GM23338 (cell line): ENCODE measurements around the gene EXOC7. TPM values are rescaled to one million over a fixed set of nuclear protein-coding genes. Genes with fewer than 3 reads are reported as not detected.

Experiments used
- ATAC-seq: fragments of 200-7000 bp; cut with Tn5 transposase; 3 replicates; pipeline ENCODE4 v1.9.1; 2020
- DNase-seq: peaks from one replicate; pipeline ENCODE4 v3.0.0-alpha.2; 2015; ENCODE audit warnings: low spot score
- H2AFZ ChIP-seq: fragments of 200-600 bp; sonication (generic); 2 replicates; pipeline ENCODE4 v1.8.0; 2016; ENCODE audit warnings: antibody characterized with exemption, mild to moderate bottlenecking, moderate library complexity
- H3F3A ChIP-seq: fragments of 200-600 bp; sonication (generic); replicated peaks from 2 replicates; pipeline ENCODE4 v1.8.0; 2017; ENCODE audit warnings: antibody characterized with exemption, mixed run types, low read depth
- H3K27ac ChIP-seq: fragments of 200-600 bp; sonication (generic); 2 replicates; pipeline ENCODE4 v1.6.1; 2016; ENCODE audit warnings: low read depth
- H3K27me3 ChIP-seq: fragments of 200-600 bp; sonication (generic); 2 replicates; pipeline ENCODE4 v1.8.0; 2016; ENCODE audit warnings: mild to moderate bottlenecking, mixed run types, moderate library complexity; ENCODE audit not compliant: insufficient read depth
- H3K36me3 ChIP-seq: fragments of 200-600 bp; sonication (generic); 2 replicates; pipeline ENCODE4 v1.8.0; 2016; ENCODE audit warnings: mild to moderate bottlenecking; ENCODE audit not compliant: insufficient read depth
- H3K4me1 ChIP-seq: fragments of 200-600 bp; sonication (generic); 2 replicates; pipeline ENCODE4 v1.8.0; 2016; ENCODE audit warnings: mild to moderate bottlenecking, moderate library complexity; ENCODE audit not compliant: insufficient read depth
- H3K4me2 ChIP-seq: fragments of 200-600 bp; sonication (generic); 2 replicates; pipeline ENCODE4 v1.7.1; 2017; ENCODE audit warnings: mixed run types
- H3K4me3 ChIP-seq: fragments of 200-600 bp; sonication (generic); 2 replicates; pipeline ENCODE4 v1.6.1; 2016; ENCODE audit warnings: mixed run types
- H3K79me2 ChIP-seq: fragments of 200-600 bp; sonication (generic); replicated peaks from 2 replicates; pipeline ENCODE4 v1.8.0; 2017; ENCODE audit warnings: mild to moderate bottlenecking; ENCODE audit not compliant: insufficient read depth
- H3K9me2 ChIP-seq: fragments of 200-600 bp; sonication (generic); 2 replicates; pipeline ENCODE4 v1.8.0; 2017; ENCODE audit not compliant: insufficient read depth
- H4K20me1 ChIP-seq: fragments of 200-600 bp; sonication (generic); replicated peaks from 2 replicates; pipeline ENCODE4 v1.8.0; 2017; ENCODE audit warnings: mild to moderate bottlenecking; ENCODE audit not compliant: insufficient read depth
- H3K27ac Mint-ChIP-seq: 2 replicates; pipeline ENCODE4 v1.8.0; 2020; ENCODE audit warnings: inconsistent platforms, mild to moderate bottlenecking, moderate library complexity, mixed read lengths
- H3K27me3 Mint-ChIP-seq: 3 replicates; pipeline ENCODE4 v1.8.0; 2022; ENCODE audit warnings: low read depth, mild to moderate bottlenecking, moderate library complexity, mixed read lengths, inconsistent platforms; ENCODE audit not compliant: insufficient read depth, poor library complexity
- H3K36me3 Mint-ChIP-seq: 3 replicates; pipeline ENCODE4 v1.8.0; 2021; ENCODE audit warnings: low read depth, mild to moderate bottlenecking, inconsistent platforms, moderate library complexity, mixed read lengths
- H3K4me1 Mint-ChIP-seq: 3 replicates; pipeline ENCODE4 v1.8.0; 2020; ENCODE audit warnings: mild to moderate bottlenecking, inconsistent platforms, mixed read lengths
- H3K4me3 Mint-ChIP-seq: 3 replicates; pipeline ENCODE4 v1.8.0; 2021; ENCODE audit warnings: moderate library complexity, mild to moderate bottlenecking, inconsistent platforms, mixed read lengths
- H3K9me3 Mint-ChIP-seq: 3 replicates; pipeline ENCODE4 v1.8.0; 2020; ENCODE audit warnings: moderate library complexity, mild to moderate bottlenecking, inconsistent platforms, mixed read lengths
- CTCF ChIP-seq, 2 experiments: fragments of 200-600 bp in 1 of 2; sonication (generic) in 1 of 2; conservative IDR thresholded peaks; 2 replicates each; pipeline versions ENCODE4 v1.5.1 to v1.6.1; 2016 to 2017; ENCODE audit warnings: antibody characterized with exemption in 2 of 2, low read depth in 2 of 2, mild to moderate bottlenecking in 2 of 2, moderate library complexity in 1 of 2
- EZH2 ChIP-seq: fragments of 200-600 bp; sonication (generic); IDR thresholded peaks from one replicate; pipeline ENCODE4 v1.8.0; 2017; ENCODE audit warnings: antibody characterized with exemption, mild to moderate bottlenecking, low read depth; ENCODE audit not compliant: unreplicated experiment
- EZH2phosphoT487 ChIP-seq: fragments of 200-600 bp; sonication (generic); IDR thresholded peaks from one replicate; pipeline ENCODE4 v1.8.1; 2018; ENCODE audit warnings: antibody characterized with exemption; ENCODE audit not compliant: unreplicated experiment
- POLR2AphosphoS5 ChIP-seq: IDR thresholded peaks from 2 replicates; pipeline ENCODE4 v1.6.1; 2016; ENCODE audit warnings: antibody characterized with exemption, low read depth
- REST ChIP-seq: IDR thresholded peaks from one replicate; pipeline ENCODE4 v1.6.1; 2018; ENCODE audit warnings: antibody characterized with exemption; ENCODE audit not compliant: unreplicated experiment
- STAT1 ChIP-seq: IDR thresholded peaks from one replicate; pipeline ENCODE4 v1.6.1; 2016; ENCODE audit warnings: antibody characterized with exemption; ENCODE audit not compliant: unreplicated experiment
- ZNF114 ChIP-seq: fragments of 250-450 bp; sonication (Bioruptor Pico); IDR thresholded peaks from 2 replicates; pipeline ENCODE4 v1.5.0; 2020; ENCODE audit warnings: mild to moderate bottlenecking, moderate library complexity
- ZNF331 ChIP-seq: fragments of 250-450 bp; sonication (Bioruptor Pico); IDR thresholded peaks from 2 replicates; pipeline ENCODE4 v1.5.0; 2020; ENCODE audit warnings: low read depth, mild to moderate bottlenecking, moderate library complexity
- polyA plus RNA-seq: library from polyadenylated mRNA; unstranded; fragments of >200 nt; fragmentation: Nextera tagmentation; extraction: Ambion mirVana; gene quantifications from 2 replicates; pipeline ENCODE4 v1.2.1, GENCODE V29; 2016
- total RNA-seq: library from RNA; depleted of rRNA; stranded (reverse); fragments of >200 nt; shearing (Covaris generic); gene quantifications from 2 replicates; pipeline ENCODE4 v1.2.3, GENCODE V29; 2014

EXOC7 gene
- total and polyA plus RNA-seq, 2 experiments from 2014 or later: 75.4 to 77.4 TPM

GRCh38 chr17:76076146-76076764, 27.3 kb downstream of the EXOC7 start:
- no peaks in the 10 kb centered on the region; the same call in 2 of the 3 replicates for H3K36me3 Mint-ChIP-seq
- H3K27me3 ChIP-seq: peaks cover 71% of the 10 kb centered on the region
- peak overlapping the region; percentile 76 for H3K4me3 Mint-ChIP-seq
- H3K79me2 ChIP-seq: peaks cover 9% of the 10 kb centered on the region
- no peaks in the 10 kb centered on the region for H3K9me2 ChIP-seq
- peaks cover 28% of the 10 kb centered on the region for H3F3A ChIP-seq
- no peak overlapping the region for H3K27ac Mint-ChIP-seq
- no peak overlapping the region for H3K27ac ChIP-seq
- no peaks in the 10 kb centered on the region for H3K36me3 ChIP-seq
- 0 out of 2 replicates have a peak, but pooled peaks cover 13% of the 10 kb centered on the region for H4K20me1 ChIP-seq
- ATAC-seq (peak; percentile 1), DNase-seq (peak; percentile 71)
- H3K4me1 ChIP-seq: peaks cover 49% of the 10 kb centered on the region
- no peaks in the 10 kb centered on the region; the same call in 1 of the 3 replicates for H3K9me3 Mint-ChIP-seq
- H3K4me2 ChIP-seq: peak overlapping the region; percentile 93
- TF ChIP-seq EZH2 (peak; percentile 67), EZH2phosphoT487 (no peak), CTCF (conservative IDR thresholded peaks at IDR 0.05; ENCODE audit: low read depth in 2 of 2) (no peak)
- peak overlapping the region; percentile 66 for H3K4me3 ChIP-seq
- H3K27me3 Mint-ChIP-seq: peaks cover 85% of the 10 kb centered on the region
- H3K4me1 Mint-ChIP-seq: peaks cover 53% of the 10 kb centered on the region
- peak overlapping the region; percentile 98 for H2AFZ ChIP-seq

GRCh38 chr17:76075364-76076145, 28.0 kb downstream of the EXOC7 start:
- H3K4me1 Mint-ChIP-seq: peaks cover 52% of the 10 kb centered on the region
- Histone ChIP-seq H3K4me3 (peak overlapping the region; percentile 66), H3K36me3 (no peaks in the 10 kb centered on the region), H3K9me2 (no peaks in the 10 kb centered on the region), H3F3A (peaks cover 28% of the 10 kb centered on the region), H3K27me3 (peaks cover 71% of the 10 kb centered on the region), H3K27ac (no peak overlapping the region), H3K79me2 (peaks cover 16% of the 10 kb centered on the region), H2AFZ (peak overlapping the region; percentile 98), H3K4me2 (peak overlapping the region; percentile 93), H3K4me1 (peaks cover 46% of the 10 kb centered on the region), H4K20me1 (0 out of 2 replicates have a peak, but pooled peaks cover 13% of the 10 kb centered on the region)
- H3K4me3 Mint-ChIP-seq: peak overlapping the region; percentile 76
- DNase-seq (peak; percentile 85), ATAC-seq (peak; percentile 19)
- H3K9me3 Mint-ChIP-seq: no peaks in the 10 kb centered on the region; the same call in 1 of the 3 replicates
- peaks cover 79% of the 10 kb centered on the region for H3K27me3 Mint-ChIP-seq
- H3K36me3 Mint-ChIP-seq: no peaks in the 10 kb centered on the region; the same call in 2 of the 3 replicates
- H3K27ac Mint-ChIP-seq: no peak overlapping the region
- TF ChIP-seq REST (no peak), ZNF331 (CRISPR knock-in tag) (no peak), ZNF114 (CRISPR knock-in tag) (no peak), POLR2AphosphoS5 (no peak; the same call in 1 of the 2 replicates), EZH2phosphoT487 (no peak), CTCF (conservative IDR thresholded peaks at IDR 0.05; ENCODE audit: low read depth in 2 of 2) (peak; percentile 37 to 63), STAT1 (no peak)
